B cell (primary cell): Measurements from ENCODE around the gene TRIM66.

Source experiments
- EZH2 ChIP-seq: IDR thresholded peaks from 2 replicates; pipeline ENCODE4 v1.6.1; 2012; ENCODE audit warnings: borderline replicate concordance, low read depth, mild to moderate bottlenecking, moderate library complexity, low read length; ENCODE audit not compliant: insufficient read depth, poor library complexity, severe bottlenecking
- TF ChIP-seq, protein P1 (sequence below): fragments of 200-600 bp; IDR thresholded peaks from one replicate; pipeline ENCODE4 v1.8.0; 2022; ENCODE audit warnings: antibody characterized with exemption, mild to moderate bottlenecking

DNA sequence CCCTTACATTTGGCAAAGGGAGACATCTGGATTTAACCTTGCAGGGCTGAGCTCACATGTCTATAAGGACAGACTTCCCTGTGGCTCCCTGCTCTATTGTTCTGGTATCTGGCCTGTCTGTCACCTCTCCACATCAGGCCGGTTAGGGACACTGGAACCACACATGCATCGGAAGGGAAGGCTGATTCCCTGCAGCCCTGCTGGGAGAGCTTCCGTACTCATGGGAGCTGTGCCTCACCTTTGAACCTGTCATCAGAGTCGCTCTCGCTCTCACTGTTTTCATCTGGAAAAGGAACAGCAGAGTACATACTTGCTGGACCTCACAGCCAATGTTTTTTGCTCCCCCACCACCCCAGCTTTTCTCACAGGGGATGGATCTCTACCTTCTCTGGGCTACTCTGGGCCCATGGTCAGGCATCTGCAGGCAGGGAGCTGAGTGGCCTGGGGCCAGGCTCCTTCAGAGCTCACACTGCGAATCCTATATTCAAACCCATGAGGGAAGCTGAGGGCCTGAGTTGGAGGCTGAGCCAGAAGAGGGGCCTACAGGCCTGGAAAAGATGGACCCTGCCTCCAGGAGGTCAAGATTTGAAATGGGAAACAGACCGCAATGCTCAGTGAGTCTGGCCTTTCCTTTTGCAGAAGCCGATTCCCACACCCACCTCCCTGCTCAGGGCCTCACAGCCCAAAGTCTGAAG is 31.4 kb upstream of the TRIM66 start:
- TF ChIP-seq, protein P1, sequence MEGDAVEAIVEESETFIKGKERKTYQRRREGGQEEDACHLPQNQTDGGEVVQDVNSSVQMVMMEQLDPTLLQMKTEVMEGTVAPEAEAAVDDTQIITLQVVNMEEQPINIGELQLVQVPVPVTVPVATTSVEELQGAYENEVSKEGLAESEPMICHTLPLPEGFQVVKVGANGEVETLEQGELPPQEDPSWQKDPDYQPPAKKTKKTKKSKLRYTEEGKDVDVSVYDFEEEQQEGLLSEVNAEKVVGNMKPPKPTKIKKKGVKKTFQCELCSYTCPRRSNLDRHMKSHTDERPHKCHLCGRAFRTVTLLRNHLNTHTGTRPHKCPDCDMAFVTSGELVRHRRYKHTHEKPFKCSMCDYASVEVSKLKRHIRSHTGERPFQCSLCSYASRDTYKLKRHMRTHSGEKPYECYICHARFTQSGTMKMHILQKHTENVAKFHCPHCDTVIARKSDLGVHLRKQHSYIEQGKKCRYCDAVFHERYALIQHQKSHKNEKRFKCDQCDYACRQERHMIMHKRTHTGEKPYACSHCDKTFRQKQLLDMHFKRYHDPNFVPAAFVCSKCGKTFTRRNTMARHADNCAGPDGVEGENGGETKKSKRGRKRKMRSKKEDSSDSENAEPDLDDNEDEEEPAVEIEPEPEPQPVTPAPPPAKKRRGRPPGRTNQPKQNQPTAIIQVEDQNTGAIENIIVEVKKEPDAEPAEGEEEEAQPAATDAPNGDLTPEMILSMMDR: no peak
- no peak for TF ChIP-seq EZH2
